ENCODE data around the gene VWA5B2.
A peak's percentile ranks its signal among the peaks of the same experiment; 100 is the strongest.

Gene VWA5B2

DNA sequence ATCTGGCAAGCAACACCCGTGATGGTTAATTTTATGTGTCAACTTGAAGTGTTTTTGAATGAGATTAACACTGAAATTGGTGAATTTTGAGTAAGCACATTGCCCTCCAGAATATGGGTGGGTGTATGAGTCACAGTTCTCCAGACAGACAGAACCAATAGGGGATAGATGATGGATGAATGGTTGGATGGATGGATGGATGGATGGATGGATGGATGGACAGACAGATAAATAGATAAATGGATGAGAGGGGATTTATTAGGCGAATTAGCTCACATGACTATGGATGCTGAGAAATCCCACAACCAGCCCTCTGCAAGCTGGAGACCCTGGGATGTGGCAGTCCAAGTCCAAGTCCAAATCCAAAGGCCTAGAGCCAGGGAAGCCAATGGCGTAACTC, 5.4 kb upstream of the VWA5B2 start:
- peaks cover 21% of the 10 kb centered on the region for H3K27me3 ChIP-seq (ENCODE audit: control insufficient read depth, insufficient read depth, low read length)
- H3K9me3 ChIP-seq (ENCODE audit: control insufficient read depth, insufficient read depth, low read depth, low read length), result no peaks in the 10 kb centered on the region
- no peaks in the 10 kb centered on the region; the same call in 1 of the 2 replicates for H3K4me1 ChIP-seq (ENCODE audit: control insufficient read depth, insufficient read depth, low read length)
- H3K9ac ChIP-seq (ENCODE audit: low read length), result no peak overlapping the region
- H3K36me3 ChIP-seq (ENCODE audit: control insufficient read depth, insufficient read depth, low read length), result no peaks in the 10 kb centered on the region
- no peak overlapping the region for H3K4me3 ChIP-seq (ENCODE audit: low read depth, low read length)
- no peak overlapping the region for H3K27ac ChIP-seq (ENCODE audit: low read depth, low read length)

DNA sequence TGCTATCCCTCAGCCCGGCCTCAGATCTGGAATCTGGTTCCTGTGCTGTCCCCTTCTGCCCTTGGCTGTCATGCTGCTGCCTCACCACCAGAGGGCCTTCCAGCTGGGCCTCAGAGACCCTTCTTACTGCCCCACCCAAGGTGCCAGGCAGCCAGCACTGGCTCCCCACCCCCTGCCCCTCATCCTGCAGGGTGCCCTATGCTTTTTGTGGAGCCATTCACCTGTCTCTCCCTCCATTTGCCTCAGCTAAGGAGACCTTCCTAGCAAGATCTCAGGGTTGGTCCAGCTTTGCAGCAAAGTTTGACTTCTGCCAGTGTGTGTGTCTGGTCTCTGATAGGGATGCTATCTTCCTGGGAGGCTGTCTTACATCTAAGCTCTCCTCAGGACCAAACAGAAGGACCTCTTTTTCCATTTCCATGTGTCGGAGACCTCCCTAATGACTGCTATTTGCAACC, 1.9 kb upstream of the VWA5B2 start:
- Histone ChIP-seq H3K27ac (ENCODE audit: low read depth, low read length) (no peak overlapping the region), H3K9me3 (ENCODE audit: control insufficient read depth, insufficient read depth, low read depth, low read length) (no peaks in the 10 kb centered on the region), H3K4me1 (ENCODE audit: control insufficient read depth, insufficient read depth, low read length) (no peaks in the 10 kb centered on the region; the same call in 1 of the 2 replicates), H3K4me3 (ENCODE audit: low read depth, low read length) (no peak overlapping the region), H3K36me3 (ENCODE audit: control insufficient read depth, insufficient read depth, low read length) (no peaks in the 10 kb centered on the region), H3K27me3 (ENCODE audit: control insufficient read depth, insufficient read depth, low read length) (peaks cover 57% of the 10 kb centered on the region), H3K9ac (ENCODE audit: low read length) (no peak overlapping the region)

DNA sequence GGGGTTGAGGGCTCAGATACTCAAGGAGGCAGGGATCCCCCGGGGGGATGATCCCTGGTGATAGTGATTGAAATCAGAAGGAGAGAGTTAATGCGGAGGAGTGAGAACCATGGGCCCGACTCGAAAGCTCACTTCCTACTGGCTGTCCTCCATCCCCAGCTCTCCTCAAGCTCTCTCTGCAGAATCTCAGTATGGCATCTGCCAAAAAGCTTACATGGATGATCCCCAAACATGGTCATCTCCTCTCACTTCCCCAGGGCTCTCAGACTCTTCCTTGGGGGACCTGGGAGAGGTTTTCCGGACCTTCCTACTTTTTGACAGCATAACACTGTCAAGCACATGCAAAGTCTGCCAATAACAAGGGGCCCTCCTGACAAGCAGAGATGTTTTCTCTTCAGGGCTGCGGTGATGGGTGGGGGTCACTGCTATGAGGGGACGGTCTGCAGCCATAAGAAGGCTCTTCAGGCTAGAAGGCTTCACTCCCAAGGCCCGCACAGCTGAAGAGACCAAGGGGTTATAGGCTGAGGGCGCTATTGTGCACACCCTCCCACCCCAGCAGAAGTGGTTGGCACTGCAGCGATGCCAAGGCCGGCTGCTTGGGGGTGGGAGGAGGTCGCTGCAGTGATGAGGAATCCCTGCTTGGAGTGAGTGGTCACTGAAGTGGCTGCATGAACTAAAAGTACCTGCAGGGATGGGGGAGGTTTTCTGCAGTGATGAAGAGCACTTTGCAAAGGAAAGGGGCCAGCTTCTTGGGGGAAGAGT, 828 bp upstream of the VWA5B2 start:
- no peak overlapping the region for H3K27ac ChIP-seq (ENCODE audit: low read depth, low read length)
- peak overlapping the region; percentile 69 for H3K4me3 ChIP-seq (ENCODE audit: low read depth, low read length)
- H3K27me3 ChIP-seq (ENCODE audit: control insufficient read depth, insufficient read depth, low read length), result peaks cover 68% of the 10 kb centered on the region
- no peaks in the 10 kb centered on the region for H3K9me3 ChIP-seq (ENCODE audit: control insufficient read depth, insufficient read depth, low read depth, low read length)
- H3K9ac ChIP-seq (ENCODE audit: low read length), result no peak overlapping the region
- no peaks in the 10 kb centered on the region for H3K36me3 ChIP-seq (ENCODE audit: control insufficient read depth, insufficient read depth, low read length)
- no peaks in the 10 kb centered on the region; the same call in 1 of the 2 replicates for H3K4me1 ChIP-seq (ENCODE audit: control insufficient read depth, insufficient read depth, low read length)

DNA sequence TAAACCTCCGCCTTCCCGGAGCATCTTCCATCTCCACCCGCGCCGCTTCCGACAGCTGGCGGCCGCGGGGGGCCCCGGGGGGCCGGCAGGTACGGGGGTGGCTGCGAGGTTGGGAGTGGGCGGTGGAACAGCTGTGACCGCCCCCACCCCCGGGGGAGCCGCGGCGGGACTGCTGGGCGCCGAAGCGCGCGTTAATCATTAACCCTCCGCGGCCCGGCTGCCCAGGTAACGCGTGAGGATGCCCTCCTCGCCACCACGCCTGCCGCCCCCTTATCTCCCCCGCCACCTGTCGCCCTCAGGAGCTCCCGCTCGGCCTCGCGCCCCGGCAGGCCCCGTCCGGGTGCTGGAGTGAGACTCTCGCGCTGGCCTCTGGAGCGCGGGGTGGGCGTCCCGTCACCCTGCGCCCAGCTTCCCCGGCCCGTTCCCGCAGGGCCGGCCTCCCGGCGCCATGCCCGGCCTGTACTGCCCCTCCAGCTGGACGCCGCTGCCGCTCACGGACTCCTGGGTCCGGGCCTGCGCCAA, 757 bp downstream of the VWA5B2 start:
- H3K27me3 ChIP-seq (ENCODE audit: control insufficient read depth, insufficient read depth, low read length), result peaks cover 81% of the 10 kb centered on the region
- no peak overlapping the region for H3K27ac ChIP-seq (ENCODE audit: low read depth, low read length)
- H3K9me3 ChIP-seq (ENCODE audit: control insufficient read depth, insufficient read depth, low read depth, low read length), result no peaks in the 10 kb centered on the region
- H3K4me3 ChIP-seq (ENCODE audit: low read depth, low read length), result peak overlapping the region; percentile 69
- H3K36me3 ChIP-seq (ENCODE audit: control insufficient read depth, insufficient read depth, low read length), result no peaks in the 10 kb centered on the region
- no peak overlapping the region for H3K9ac ChIP-seq (ENCODE audit: low read length)
- no peaks in the 10 kb centered on the region; the same call in 1 of the 2 replicates for H3K4me1 ChIP-seq (ENCODE audit: control insufficient read depth, insufficient read depth, low read length)

DNA sequence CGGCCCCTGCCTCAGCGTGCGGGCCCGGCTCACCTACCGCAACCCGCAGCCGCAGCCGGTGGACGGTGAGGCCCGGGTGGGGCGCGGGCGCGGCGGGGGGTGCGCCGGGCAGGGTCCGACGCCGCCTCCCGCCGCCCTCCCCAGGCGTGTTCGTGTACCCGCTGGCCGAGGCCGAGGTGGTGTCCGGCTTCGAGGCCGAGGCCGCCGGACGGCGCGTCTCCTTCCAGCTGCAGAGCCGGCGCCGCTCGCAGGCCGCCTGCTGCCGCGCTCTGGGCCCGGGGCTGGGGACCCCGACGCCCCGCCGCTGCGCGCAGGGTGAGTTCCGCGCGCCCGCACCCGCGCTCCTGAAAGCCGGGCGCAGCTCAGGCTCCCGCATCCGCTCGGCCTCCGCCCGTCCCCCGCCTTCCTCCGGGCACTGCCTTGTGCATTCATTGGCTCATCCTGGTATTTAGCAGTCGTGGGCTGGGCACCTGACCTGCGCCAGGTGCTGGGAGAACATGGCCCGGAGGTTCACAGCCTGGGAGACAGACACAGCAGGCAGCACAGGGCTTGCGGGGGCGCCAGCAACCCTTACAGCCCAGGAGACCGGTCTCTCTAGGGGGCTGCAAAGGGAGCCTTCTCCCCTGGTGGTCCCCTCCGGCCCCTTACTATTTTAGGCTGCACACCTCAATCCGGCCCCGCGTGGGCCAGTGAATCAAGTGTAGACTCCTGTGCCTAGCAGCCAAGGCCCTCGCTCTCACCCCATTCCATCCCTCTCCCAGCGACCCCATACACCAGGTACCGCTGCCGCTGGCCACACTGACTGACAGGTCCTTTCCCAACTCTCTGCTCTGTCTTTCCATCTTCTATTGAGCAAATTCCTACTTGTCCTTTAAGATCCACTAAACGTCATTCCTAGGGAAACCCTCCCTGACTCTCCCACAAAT, 1.5 kb downstream of the VWA5B2 start:
- no peak overlapping the region for H3K27ac ChIP-seq (ENCODE audit: low read depth, low read length)
- no peaks in the 10 kb centered on the region; the same call in 1 of the 2 replicates for H3K4me1 ChIP-seq (ENCODE audit: control insufficient read depth, insufficient read depth, low read length)
- peak overlapping the region; percentile 69 for H3K4me3 ChIP-seq (ENCODE audit: low read depth, low read length)
- no peaks in the 10 kb centered on the region for H3K9me3 ChIP-seq (ENCODE audit: control insufficient read depth, insufficient read depth, low read depth, low read length)
- no peak overlapping the region for H3K9ac ChIP-seq (ENCODE audit: low read length)
- peaks cover 81% of the 10 kb centered on the region for H3K27me3 ChIP-seq (ENCODE audit: control insufficient read depth, insufficient read depth, low read length)
- H3K36me3 ChIP-seq (ENCODE audit: control insufficient read depth, insufficient read depth, low read length), result no peaks in the 10 kb centered on the region

DNA sequence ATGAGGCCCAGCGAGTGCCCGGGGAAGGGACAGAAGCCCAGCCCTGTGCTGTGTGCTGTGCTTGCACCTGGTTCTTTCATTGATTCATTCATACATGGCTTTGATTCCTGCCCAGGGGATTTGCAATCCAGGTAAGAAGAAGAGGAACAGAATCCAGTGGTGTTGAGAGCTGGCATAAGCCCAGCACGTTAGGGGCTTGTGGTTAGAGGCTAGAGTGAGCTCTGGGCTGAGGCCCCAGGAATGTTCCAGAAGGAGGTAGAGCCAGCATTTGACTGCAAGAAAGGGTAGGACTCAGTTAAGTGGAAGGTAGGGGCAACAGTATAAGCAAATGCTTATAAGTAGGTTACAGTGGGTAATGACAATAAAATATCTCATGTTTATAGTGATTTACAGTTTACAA, 2.3 kb downstream of the VWA5B2 start:
- no peaks in the 10 kb centered on the region; the same call in 1 of the 2 replicates for H3K4me1 ChIP-seq (ENCODE audit: control insufficient read depth, insufficient read depth, low read length)
- no peak overlapping the region for H3K4me3 ChIP-seq (ENCODE audit: low read depth, low read length)
- H3K27me3 ChIP-seq (ENCODE audit: control insufficient read depth, insufficient read depth, low read length), result peaks cover 81% of the 10 kb centered on the region

DNA sequence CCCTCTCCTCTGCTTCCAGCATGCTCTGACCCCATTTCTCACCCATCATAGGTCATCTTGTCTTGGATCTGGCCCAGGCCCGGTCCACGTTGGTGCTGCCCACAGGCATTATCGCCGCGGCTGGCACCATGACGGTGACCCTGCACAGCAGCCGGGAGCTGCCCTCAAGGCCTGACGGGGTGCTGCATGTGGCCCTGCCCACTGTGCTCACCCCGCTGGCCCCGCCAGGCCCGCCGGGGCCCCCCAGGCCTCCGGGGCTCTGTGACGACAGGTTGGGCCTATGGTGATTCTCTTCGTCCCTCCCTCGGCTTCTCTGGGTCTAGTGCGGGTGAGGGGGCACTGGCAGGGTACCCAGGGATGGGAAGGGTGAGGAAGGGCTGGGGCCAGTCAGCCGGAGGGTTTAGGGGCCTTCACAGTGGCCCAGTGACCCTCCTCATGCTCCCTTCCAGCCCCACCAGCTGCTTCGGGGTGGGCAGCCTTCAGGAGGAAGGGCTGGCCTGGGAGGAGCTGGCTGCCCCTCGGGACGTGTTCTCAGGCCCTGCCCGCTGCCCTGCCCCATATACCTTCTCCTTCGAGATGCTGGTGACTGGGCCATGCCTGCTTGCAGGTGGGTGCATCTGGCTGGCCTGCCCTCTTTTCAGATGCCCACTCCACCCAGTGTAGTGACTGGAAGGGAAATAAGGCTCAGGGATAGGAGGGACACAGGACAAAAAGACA, 3.9 kb downstream of the VWA5B2 start:
- Histone ChIP-seq H3K9ac (ENCODE audit: low read length) (no peak overlapping the region), H3K4me1 (ENCODE audit: control insufficient read depth, insufficient read depth, low read length) (no peaks in the 10 kb centered on the region; the same call in 1 of the 2 replicates), H3K4me3 (ENCODE audit: low read depth, low read length) (no peak overlapping the region), H3K36me3 (ENCODE audit: control insufficient read depth, insufficient read depth, low read length) (no peaks in the 10 kb centered on the region), H3K9me3 (ENCODE audit: control insufficient read depth, insufficient read depth, low read depth, low read length) (no peaks in the 10 kb centered on the region), H3K27ac (ENCODE audit: low read depth, low read length) (no peak overlapping the region), H3K27me3 (ENCODE audit: control insufficient read depth, insufficient read depth, low read length) (peaks cover 66% of the 10 kb centered on the region)

More for the DNA sequence above, 2.3 kb downstream of the VWA5B2 start:
- no peak overlapping the region for H3K27ac ChIP-seq (ENCODE audit: low read depth, low read length)
- H3K9me3 ChIP-seq (ENCODE audit: control insufficient read depth, insufficient read depth, low read depth, low read length), result no peaks in the 10 kb centered on the region
- no peak overlapping the region for H3K9ac ChIP-seq (ENCODE audit: low read length)
- no peaks in the 10 kb centered on the region for H3K36me3 ChIP-seq (ENCODE audit: control insufficient read depth, insufficient read depth, low read length)

DNA sequence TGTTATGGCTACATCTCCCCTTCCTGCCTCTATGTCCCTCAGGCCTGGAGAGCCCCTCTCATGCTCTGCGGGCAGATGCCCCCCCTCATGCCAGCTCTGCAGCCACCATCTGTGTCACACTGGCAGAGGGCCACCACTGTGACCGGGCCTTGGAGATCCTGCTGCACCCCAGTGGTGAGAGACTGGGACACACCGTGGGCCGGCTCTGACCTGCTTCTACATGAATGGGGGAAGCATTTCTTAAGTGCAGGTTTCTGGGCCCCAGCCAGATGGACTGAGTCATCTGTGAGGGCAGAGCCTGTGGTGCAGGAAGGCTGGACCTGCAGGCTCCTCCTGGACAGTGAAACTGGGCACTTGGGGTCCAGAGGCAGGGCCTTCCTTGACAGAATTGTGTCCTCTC, 4.8 kb downstream of the VWA5B2 start:
- Histone ChIP-seq H3K9ac (ENCODE audit: low read length) (no peak overlapping the region), H3K36me3 (ENCODE audit: control insufficient read depth, insufficient read depth, low read length) (no peaks in the 10 kb centered on the region), H3K4me3 (ENCODE audit: low read depth, low read length) (no peak overlapping the region), H3K9me3 (ENCODE audit: control insufficient read depth, insufficient read depth, low read depth, low read length) (no peaks in the 10 kb centered on the region), H3K27ac (ENCODE audit: low read depth, low read length) (no peak overlapping the region), H3K27me3 (ENCODE audit: control insufficient read depth, insufficient read depth, low read length) (peaks cover 57% of the 10 kb centered on the region), H3K4me1 (ENCODE audit: control insufficient read depth, insufficient read depth, low read length) (no peaks in the 10 kb centered on the region)

DNA sequence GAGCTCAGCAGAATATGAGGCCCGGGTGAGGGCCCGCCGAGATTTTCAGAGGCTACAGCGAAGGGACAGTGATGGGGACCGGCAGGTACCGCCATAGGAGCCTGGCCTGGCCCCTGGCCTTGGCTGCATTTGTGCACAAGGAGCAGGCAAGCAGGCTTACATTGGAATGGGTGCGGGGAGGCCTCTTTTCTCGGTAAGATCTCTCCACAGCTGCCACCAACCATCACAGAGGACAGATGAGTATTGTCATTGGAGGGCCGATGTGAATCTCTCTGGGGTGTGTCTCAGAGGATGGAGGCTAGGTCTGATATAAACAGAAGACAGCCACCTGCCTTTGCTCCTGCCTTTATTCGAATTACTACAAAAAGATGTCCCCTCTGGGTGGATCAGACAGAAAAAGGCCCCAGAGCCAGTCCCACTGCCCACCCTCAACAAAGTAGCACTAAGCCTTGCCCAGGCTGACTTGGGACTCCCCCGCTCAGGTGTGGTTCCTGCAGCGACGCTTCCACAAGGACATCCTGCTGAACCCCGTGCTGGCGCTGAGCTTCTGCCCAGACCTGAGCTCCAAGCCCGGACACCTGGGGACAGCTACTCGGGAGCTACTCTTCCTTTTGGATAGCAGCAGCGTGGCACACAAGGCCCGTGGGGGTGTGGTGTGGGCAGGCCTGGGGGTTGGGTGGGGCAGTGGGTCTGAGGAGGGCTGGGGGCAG, 5.4 kb downstream of the VWA5B2 start:
- no peaks in the 10 kb centered on the region for H3K9me3 ChIP-seq (ENCODE audit: control insufficient read depth, insufficient read depth, low read depth, low read length)
- peaks cover 51% of the 10 kb centered on the region for H3K27me3 ChIP-seq (ENCODE audit: control insufficient read depth, insufficient read depth, low read length)
- H3K4me1 ChIP-seq (ENCODE audit: control insufficient read depth, insufficient read depth, low read length), result no peaks in the 10 kb centered on the region
- no peak overlapping the region for H3K9ac ChIP-seq (ENCODE audit: low read length)
- H3K27ac ChIP-seq (ENCODE audit: low read depth, low read length), result no peak overlapping the region
- no peak overlapping the region for H3K4me3 ChIP-seq (ENCODE audit: low read depth, low read length)
- H3K36me3 ChIP-seq (ENCODE audit: control insufficient read depth, insufficient read depth, low read length), result no peaks in the 10 kb centered on the region

DNA sequence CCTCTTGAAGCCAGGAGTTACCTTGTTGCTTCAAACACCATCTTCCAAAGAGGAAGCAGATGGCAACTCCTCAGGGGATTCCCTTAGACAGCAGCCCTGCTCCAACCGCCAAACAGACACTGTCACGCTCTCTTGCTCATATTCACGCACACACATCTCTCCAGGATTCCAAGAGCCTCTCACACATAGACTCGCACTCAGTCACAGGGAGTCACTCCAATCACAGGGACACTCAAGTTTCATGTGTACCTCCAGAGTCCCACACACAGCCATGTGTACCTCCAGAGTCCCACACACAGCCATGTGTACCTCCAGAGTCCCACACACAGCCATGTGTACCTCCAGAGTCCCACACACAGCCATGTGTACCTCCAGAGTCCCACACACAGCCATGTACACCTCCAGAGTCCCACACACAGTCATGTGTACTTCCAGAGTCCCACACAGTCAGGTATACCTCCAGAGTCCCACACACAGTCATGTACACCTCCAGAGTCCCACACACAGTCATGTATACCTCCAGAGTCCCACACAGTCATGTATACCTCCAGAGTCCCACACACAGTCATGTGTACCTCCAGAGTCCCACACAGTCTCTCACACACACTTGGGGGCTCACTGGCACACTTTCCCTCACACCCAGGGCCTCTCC, 6.1 kb downstream of the VWA5B2 start:
- no peak overlapping the region for H3K9ac ChIP-seq (ENCODE audit: low read length)
- no peaks in the 10 kb centered on the region for H3K9me3 ChIP-seq (ENCODE audit: control insufficient read depth, insufficient read depth, low read depth, low read length)
- H3K27me3 ChIP-seq (ENCODE audit: control insufficient read depth, insufficient read depth, low read length), result peaks cover 44% of the 10 kb centered on the region
- H3K4me3 ChIP-seq (ENCODE audit: low read depth, low read length), result no peak overlapping the region
- H3K27ac ChIP-seq (ENCODE audit: low read depth, low read length), result no peak overlapping the region
- no peaks in the 10 kb centered on the region for H3K4me1 ChIP-seq (ENCODE audit: control insufficient read depth, insufficient read depth, low read length)
- H3K36me3 ChIP-seq (ENCODE audit: control insufficient read depth, insufficient read depth, low read length), result no peaks in the 10 kb centered on the region
